Caco-2 (cell line): ENCODE results near the gene FARS2. TPM values are rescaled to one million over a fixed set of nuclear protein-coding genes. Genes with fewer than 3 reads are reported as not detected.

Experiments used
- BruUV-seq: library from RNA; stranded (reverse); fragments of 400-500 nt; replicated peaks from 2 replicates; lab custom pipeline; 2021; lab: Mats Ljungman, UMichigan
- CTCF ChIA-PET: fragments of 300-600 bp; sonication (Branson Sonifier 250); formaldehyde crosslinking; loops from one replicate; lab custom pipeline; 2022; ENCODE audit warnings: antibody characterized with exemption; lab: Charles Lee
- POLR2A ChIA-PET: fragments of 300-600 bp; sonication (Branson Sonifier 250); formaldehyde crosslinking; loops from one replicate; lab custom pipeline; 2022; ENCODE audit warnings: antibody characterized with exemption; lab: Charles Lee
- DNase-seq, 2 experiments: peaks; one replicate each; pipeline versions ENCODE4 v3.0.0 to v3.0.0-alpha.2; 2020 to 2022
- H3K27me3 ChIP-seq: replicated peaks from 2 replicates; pipeline ENCODE4 v1.6.0; 2011; ENCODE audit warnings: low read length; ENCODE audit not compliant: control insufficient read depth, insufficient read depth
- H3K36me3 ChIP-seq: 2 replicates; pipeline ENCODE4 v1.5.1; 2011; ENCODE audit warnings: low read length; ENCODE audit not compliant: control insufficient read depth, insufficient read depth
- H3K4me1 ChIP-seq: fragments of 250-450 bp; sonication (Bioruptor Pico); 2 replicates; pipeline ENCODE4 v1.5.1; 2020; ENCODE audit warnings: mild to moderate bottlenecking
- H3K4me3 ChIP-seq: 2 replicates; pipeline ENCODE4 v1.5.1; 2011; ENCODE audit warnings: low read depth, mild to moderate bottlenecking, control low read depth, low read length
- H3K9me3 ChIP-seq: fragments of 250-450 bp; sonication (Bioruptor Pico); 2 replicates; pipeline ENCODE4 v1.5.1; 2020; ENCODE audit warnings: mild to moderate bottlenecking, moderate library complexity
- H3K27ac Mint-ChIP-seq: one replicate; pipeline ENCODE4 v1.8.0; 2022; ENCODE audit warnings: mixed read lengths; ENCODE audit not compliant: unreplicated experiment
- H3K27me3 Mint-ChIP-seq: one replicate; pipeline ENCODE4 v1.8.0; 2022; ENCODE audit warnings: mixed read lengths; ENCODE audit not compliant: insufficient read depth, unreplicated experiment
- H3K36me3 Mint-ChIP-seq: one replicate; pipeline ENCODE4 v1.8.0; 2022; ENCODE audit warnings: mild to moderate bottlenecking, mixed read lengths; ENCODE audit not compliant: insufficient read depth, unreplicated experiment
- H3K4me1 Mint-ChIP-seq: one replicate; pipeline ENCODE4 v1.8.0; 2022; ENCODE audit warnings: low read depth, mixed read lengths; ENCODE audit not compliant: unreplicated experiment
- H3K4me3 Mint-ChIP-seq: one replicate; pipeline ENCODE4 v1.8.0; 2022; ENCODE audit warnings: mild to moderate bottlenecking, moderate library complexity, mixed read lengths; ENCODE audit not compliant: unreplicated experiment
- H3K9me3 Mint-ChIP-seq: one replicate; pipeline ENCODE4 v1.8.0; 2022; ENCODE audit warnings: mixed read lengths; ENCODE audit not compliant: unreplicated experiment
- CTCF ChIP-seq, 2 experiments: fragments of 200-600 bp in 1 of 2; IDR thresholded peaks; 1 replicate in 1 of 2; 2 replicates in 1 of 2; pipeline versions ENCODE4 v1.5.1 to v1.8.0; 2011 to 2022; ENCODE audit warnings: antibody characterized with exemption in 1 of 2, control low read depth in 1 of 2, inconsistent platforms in 1 of 2, low read depth in 1 of 2, low read length in 1 of 2, mild to moderate bottlenecking in 1 of 2, moderate library complexity in 1 of 2; ENCODE audit not compliant: insufficient read depth in 1 of 2, severe bottlenecking in 1 of 2, unreplicated experiment in 1 of 2
- intact Hi-C: fragments of 100-400 bp; cut with micrococcal nuclease; formaldehyde crosslinking; loops from one replicate; pipeline ENCODE4 v1.10.0; 2022; ENCODE audit not compliant: unreplicated experiment
- total RNA-seq: library from RNA; stranded (reverse); gene quantifications from 2 replicates; pipeline ENCODE4 v1.2.3, GENCODE V29; 2022

Gene FARS2
- total RNA-seq, 1 experiment from 2014 or later = 15.4 TPM

- TF ChIP-seq CTCF (IDR thresholded peaks at IDR 0.05; ENCODE audit: insufficient read depth in 1 of 2, low read depth in 1 of 2, low read length in 1 of 2, severe bottlenecking in 1 of 2, unreplicated experiment in 1 of 2) = no peak
- Histone ChIP-seq H3K4me1 (no peaks in the 10 kb centered on the region), H3K9me3 (no peaks in the 10 kb centered on the region), H3K27me3 (no peaks in the 10 kb centered on the region), H3K36me3 (no peaks in the 10 kb centered on the region), H3K4me3 (no peak overlapping the region)
- peaks cover 6% of the 10 kb centered on the region for H3K4me1 Mint-ChIP-seq
- no peak overlapping the region for H3K27ac Mint-ChIP-seq
- BruUV-seq = no TSS peak
- intact Hi-C loops = no loop called here
- no peak overlapping the region for H3K4me3 Mint-ChIP-seq
- H3K9me3 Mint-ChIP-seq = no peaks in the 10 kb centered on the region
- no peak for DNase-seq
- ChIA-PET POLR2A (no interaction called here), CTCF (no interaction called here)
- no peaks in the 10 kb centered on the region for H3K27me3 Mint-ChIP-seq
- H3K36me3 Mint-ChIP-seq = no peaks in the 10 kb centered on the region
Measured at GRCh38 chr6:5333658-5334057, 72.3 kb downstream of the FARS2 start.

- POLR2A ChIA-PET = no interaction called here
- CTCF ChIA-PET = no interaction called here
- no peak overlapping the region for H3K27ac Mint-ChIP-seq
- TF ChIP-seq CTCF (IDR thresholded peaks at IDR 0.05; ENCODE audit: insufficient read depth in 1 of 2, low read depth in 1 of 2, low read length in 1 of 2, severe bottlenecking in 1 of 2, unreplicated experiment in 1 of 2) = no peak
- H3K36me3 ChIP-seq = no peaks in the 10 kb centered on the region
- peaks cover 6% of the 10 kb centered on the region for H3K4me1 Mint-ChIP-seq
- H3K9me3 Mint-ChIP-seq = no peaks in the 10 kb centered on the region
- no peaks in the 10 kb centered on the region for H3K36me3 Mint-ChIP-seq
- no peaks in the 10 kb centered on the region for H3K27me3 ChIP-seq
- no peaks in the 10 kb centered on the region for H3K4me1 ChIP-seq
- no TSS peak for BruUV-seq
- no peak overlapping the region for H3K4me3 ChIP-seq
- DNase-seq = no peak
- H3K9me3 ChIP-seq = no peaks in the 10 kb centered on the region
- no peaks in the 10 kb centered on the region for H3K27me3 Mint-ChIP-seq
- H3K4me3 Mint-ChIP-seq = no peak overlapping the region
- intact Hi-C loops = no loop called here
Measured at GRCh38 chr6:5334341-5334740, 73.0 kb downstream of the FARS2 start.

- no TSS peak for BruUV-seq
- Histone ChIP-seq H3K36me3 (no peaks in the 10 kb centered on the region), H3K4me3 (no peak overlapping the region), H3K4me1 (no peaks in the 10 kb centered on the region), H3K27me3 (no peaks in the 10 kb centered on the region), H3K9me3 (no peaks in the 10 kb centered on the region)
- TF ChIP-seq CTCF (IDR thresholded peaks at IDR 0.05; ENCODE audit: insufficient read depth in 1 of 2, low read depth in 1 of 2, low read length in 1 of 2, severe bottlenecking in 1 of 2, unreplicated experiment in 1 of 2) = no peak
- ChIA-PET POLR2A (no interaction called here), CTCF (no interaction called here)
- no peak for DNase-seq
- intact Hi-C loops = no loop called here
- Mint-ChIP-seq H3K36me3 (no peaks in the 10 kb centered on the region), H3K4me3 (no peak overlapping the region), H3K9me3 (no peaks in the 10 kb centered on the region), H3K27ac (no peak overlapping the region), H3K4me1 (peaks cover 6% of the 10 kb centered on the region), H3K27me3 (no peaks in the 10 kb centered on the region)
Measured at GRCh38 chr6:5335020-5335419, 73.7 kb downstream of the FARS2 start.
